Erythroblast (primary cell): ENCODE data around the gene TMED7.
"Not testable (repeated sequence)": the region's sequence is repeated elsewhere in the genome, so short reads cannot be mapped to it uniquely, and the experiment has no call there.

Experiments
- DNase-seq, 2 experiments: peaks; one replicate each; lab custom pipeline; 2025; lab: John Stamatoyannopoulos, UW
- GATA1 ChIP-seq: IDR thresholded peaks from 2 replicates; pipeline ENCODE4 v1.6.1; 2011; ENCODE audit warnings: low read depth, mild to moderate bottlenecking, control low read depth, low read length, moderate library complexity
- POLR2A ChIP-seq: IDR thresholded peaks from 2 replicates; pipeline ENCODE4 v1.6.1; 2011; ENCODE audit warnings: mild to moderate bottlenecking, low read length

Gene TMED7

DNA sequence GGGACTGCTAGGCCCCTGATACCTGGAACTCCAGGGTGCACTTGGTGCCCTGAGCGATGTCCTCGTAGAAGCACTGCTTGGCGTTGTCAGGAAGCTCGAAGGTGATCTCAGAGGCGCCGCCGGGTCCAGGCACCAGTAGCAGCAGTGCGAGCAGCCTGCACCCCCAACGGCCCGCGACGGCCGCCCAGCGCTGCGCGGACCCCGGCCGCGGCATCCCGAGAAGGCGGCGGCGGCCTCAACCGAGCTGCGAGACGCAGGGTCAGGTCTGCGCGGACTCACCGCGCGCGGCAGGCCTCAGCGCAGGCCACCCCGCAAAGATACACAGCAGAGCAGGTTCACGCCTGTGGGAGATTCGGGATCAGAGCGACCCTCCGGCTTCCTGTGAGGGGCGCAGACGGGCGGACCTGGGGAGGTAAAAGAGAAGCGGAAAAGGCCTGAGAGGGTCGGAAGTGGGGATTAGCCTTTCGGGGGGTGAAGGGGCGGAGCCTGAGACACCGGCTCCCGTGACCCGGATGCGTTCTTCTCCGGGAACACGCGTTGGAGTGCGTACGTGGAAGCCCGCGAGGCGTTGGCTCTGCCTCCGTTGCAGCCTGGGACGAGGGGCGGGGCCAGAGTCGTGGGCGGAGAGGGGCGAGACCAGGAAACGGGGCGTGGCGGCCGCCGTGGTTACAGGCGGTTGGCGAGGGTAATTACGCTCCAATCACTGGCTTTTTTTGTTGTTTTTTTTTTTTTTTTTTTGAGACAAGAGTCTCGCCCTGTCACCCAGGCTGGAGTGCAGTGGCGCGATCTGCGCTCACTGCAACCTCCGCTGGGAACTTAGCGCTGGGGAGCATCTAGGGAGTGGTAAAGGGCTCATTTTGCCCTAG lies at the start of gene TMED7:
Gene TMED7, minus strand, starts transcription at position 458 of the 866 bp plus-strand sequence. Its CDS starts 244 bp downstream, at position 214.
- peak; percentile 98 for DNase-seq
- TF ChIP-seq POLR2A: peak; percentile 83
- TF ChIP-seq GATA1: no peak

- DNase-seq: not testable (repeated sequence)
These were observed 48.9 kb upstream of the TMED7 start for GRCh38 chr5:115674782-115675181.

- no peak for TF ChIP-seq POLR2A
- TF ChIP-seq GATA1: no peak
- DNase-seq: no peak
These were observed 47.8 kb upstream of the TMED7 start for GRCh38 chr5:115673596-115673995.

GRCh38 chr5:115671939-115672338 lies 46.1 kb upstream of the TMED7 start:
- TF ChIP-seq POLR2A (no peak), GATA1 (no peak)
- no peak for DNase-seq

GRCh38 chr5:115666023-115666422 lies 40.2 kb upstream of the TMED7 start:
- no peak for DNase-seq
- TF ChIP-seq POLR2A: no peak
- no peak for TF ChIP-seq GATA1

DNA sequence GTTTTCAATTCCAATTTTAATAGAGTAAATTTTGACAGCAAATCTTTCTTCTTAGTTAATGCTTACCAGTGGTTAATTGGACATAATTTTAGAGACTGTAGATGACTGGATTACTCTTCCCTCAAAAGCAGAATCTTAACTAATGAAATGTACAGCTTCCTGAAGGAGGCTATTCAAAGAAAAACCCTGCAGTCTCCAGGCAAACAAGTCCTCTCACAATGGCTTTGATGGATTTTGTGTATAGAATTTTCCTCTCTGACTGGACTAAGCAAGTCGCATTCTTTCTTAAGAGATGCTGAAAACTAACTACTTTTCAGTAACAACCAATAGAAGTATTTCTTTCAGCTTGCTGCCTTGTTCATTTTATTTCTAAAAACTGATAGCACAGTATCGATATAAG lies 35.7 kb upstream of the TMED7 start:
- DNase-seq: no peak
- no peak for TF ChIP-seq GATA1
- TF ChIP-seq POLR2A: no peak

DNA sequence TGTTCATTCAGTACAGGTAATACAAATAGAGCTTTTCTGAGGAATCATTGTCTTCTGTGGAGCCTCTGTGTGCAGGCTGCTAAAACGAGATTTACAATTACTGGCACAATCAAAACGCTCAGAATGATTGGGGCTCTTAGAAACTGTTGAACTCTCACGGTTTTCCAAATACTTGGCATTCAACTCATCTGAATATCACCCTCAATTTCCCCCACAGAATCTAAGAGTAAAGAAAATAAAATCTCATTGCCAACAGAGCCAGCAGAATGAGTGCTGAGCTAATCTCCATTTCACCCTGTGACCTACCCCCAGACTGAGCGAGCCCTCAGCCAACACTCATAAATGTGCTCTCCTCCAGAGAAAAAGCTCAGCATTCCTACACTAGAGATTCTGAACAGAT lies 35.3 kb upstream of the TMED7 start:
- TF ChIP-seq POLR2A (no peak), GATA1 (no peak)
- no peak for DNase-seq

DNA sequence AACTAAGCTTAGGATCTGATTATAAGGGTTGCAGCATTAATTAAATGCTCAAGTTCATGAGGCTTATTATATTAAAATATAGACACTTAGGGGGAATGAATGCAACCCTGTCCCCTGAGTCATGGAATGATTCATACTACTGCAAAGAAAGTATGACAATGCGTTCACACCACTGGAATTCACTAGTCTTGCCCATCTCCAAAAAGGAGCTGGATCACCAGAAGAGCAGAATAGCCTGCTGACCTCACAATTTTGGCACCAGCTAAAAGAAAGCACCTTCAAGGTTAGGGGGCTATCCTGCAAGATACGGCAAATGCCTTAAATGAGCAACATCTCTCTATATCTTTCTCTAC lies 32.0 kb upstream of the TMED7 start:
- DNase-seq: no peak
- TF ChIP-seq GATA1: no peak
- no peak for TF ChIP-seq POLR2A

DNA sequence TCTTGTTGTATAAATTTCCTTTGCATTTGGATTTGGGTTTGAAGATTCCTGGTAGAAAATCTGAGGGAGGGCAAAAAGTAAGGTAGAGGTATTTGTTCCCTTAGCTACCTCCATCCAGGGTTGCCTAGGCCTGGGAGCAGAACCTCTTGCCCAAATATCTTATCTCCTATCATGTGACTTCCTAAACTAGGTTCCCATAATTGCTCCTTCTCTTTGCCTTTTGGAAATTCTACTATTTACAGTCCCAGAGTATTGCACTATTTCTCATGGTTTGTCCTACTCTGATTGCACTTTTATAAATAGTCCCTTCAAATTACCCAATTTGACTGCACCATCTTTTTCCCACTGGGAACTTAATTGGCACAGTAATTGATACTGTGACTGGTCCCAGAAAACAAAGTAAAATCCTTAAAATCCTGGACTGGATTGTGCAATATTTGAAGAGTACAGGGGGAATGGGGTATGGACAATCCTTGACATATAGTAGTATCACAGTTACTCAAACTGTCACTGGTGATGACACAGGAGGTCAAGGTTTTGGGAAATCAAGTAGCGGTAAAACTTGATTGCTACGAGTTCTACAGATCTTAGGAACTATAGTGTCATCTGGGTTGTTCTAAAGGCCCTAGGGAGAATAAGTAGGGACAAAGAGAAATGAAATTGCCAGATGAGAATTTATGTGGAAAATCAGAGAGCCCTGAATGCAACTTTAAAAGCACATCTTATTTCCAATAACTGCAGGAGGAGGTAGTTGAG lies 31.5 kb upstream of the TMED7 start:
- no peak for TF ChIP-seq POLR2A
- TF ChIP-seq GATA1: no peak
- no peak for DNase-seq

- TF ChIP-seq POLR2A (no peak), GATA1 (no peak)
- DNase-seq: no peak
These were observed 30.6 kb upstream of the TMED7 start for GRCh38 chr5:115656404-115656803.

GRCh38 chr5:115655994-115656393 lies 30.2 kb upstream of the TMED7 start:
- TF ChIP-seq POLR2A (no peak), GATA1 (no peak)
- DNase-seq: no peak

GRCh38 chr5:115649541-115649940 lies 23.7 kb upstream of the TMED7 start:
- DNase-seq: no peak
- TF ChIP-seq POLR2A (no peak), GATA1 (no peak)

DNA sequence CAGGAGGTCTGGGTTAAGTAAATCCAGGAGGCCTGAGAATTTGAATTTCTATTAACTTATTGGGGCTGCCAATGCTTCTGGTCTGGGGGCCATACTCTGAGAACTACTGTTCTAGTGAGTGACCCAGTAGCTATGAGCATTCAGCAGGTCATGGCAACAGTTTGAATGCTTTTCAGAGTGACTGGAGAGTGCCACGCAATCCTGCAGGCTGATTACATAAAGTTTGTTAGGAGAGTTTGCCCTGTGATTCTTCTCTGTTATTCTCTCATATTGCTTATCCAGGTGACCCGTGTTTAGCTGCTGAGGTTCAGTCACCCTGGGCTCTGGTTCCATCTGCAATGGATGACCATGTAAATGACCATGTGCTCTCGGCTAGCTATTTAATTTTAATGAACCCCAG lies 22.2 kb upstream of the TMED7 start:
- no peak for DNase-seq
- TF ChIP-seq GATA1 (no peak), POLR2A (no peak)

DNA sequence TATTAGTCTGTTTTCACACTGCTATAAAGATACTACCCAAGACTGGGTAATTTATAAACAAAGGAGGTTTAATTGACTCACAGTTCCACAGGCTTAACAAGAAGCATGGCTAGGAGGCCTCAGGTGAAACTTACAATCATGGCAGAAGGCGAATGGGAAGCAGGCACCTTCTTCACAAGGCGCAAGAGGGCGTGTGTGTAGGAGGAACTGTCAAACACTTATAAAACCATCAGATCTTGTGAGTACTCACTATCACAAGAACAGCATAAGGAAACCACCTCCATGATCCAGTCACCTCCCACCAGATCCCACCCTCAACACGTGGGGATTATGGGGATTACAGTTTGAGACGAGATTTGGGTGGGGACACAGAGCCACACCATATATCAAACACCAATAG lies 19.6 kb upstream of the TMED7 start:
- not testable (repeated sequence) for DNase-seq
